ENCODE measurements around the gene RPS15.

- TF ChIP-seq CTCF (IDR thresholded peaks at IDR 0.05; ENCODE audit: insufficient read depth, low read depth, low read length) (no peak), EZH2 (IDR thresholded peaks at IDR 0.05; ENCODE audit: insufficient read depth, low read length) (no peak)
These were observed 51.5 kb downstream of the RPS15 start for GRCh38 chr19:1489463-1490310.
